AG08395 (cell line): ENCODE results near the gene PRKAG2.

ENCODE experiments used
- DNase-seq: peaks from one replicate; pipeline ENCODE4 v3.0.0; 2012; ENCODE audit warnings: mixed read lengths, low spot score

PRKAG2 gene

GRCh38 chr7:151726652-151727578 lies 150.0 kb downstream of the PRKAG2 start:
- no peak for DNase-seq

GRCh38 chr7:151725844-151726651 lies 150.9 kb downstream of the PRKAG2 start:
- no peak for DNase-seq

GRCh38 chr7:151724920-151725584 lies 151.9 kb downstream of the PRKAG2 start:
- no peak for DNase-seq

GRCh38 chr7:151724250-151724915 lies 152.5 kb downstream of the PRKAG2 start:
- no peak for DNase-seq

GRCh38 chr7:151723321-151723720 lies 153.6 kb downstream of the PRKAG2 start:
- DNase-seq = no peak

GRCh38 chr7:151722533-151722932 lies 154.4 kb downstream of the PRKAG2 start:
- no peak for DNase-seq

GRCh38 chr7:151721694-151722093 lies 155.2 kb downstream of the PRKAG2 start:
- no peak for DNase-seq

GRCh38 chr7:151721236-151721635 lies 155.7 kb downstream of the PRKAG2 start:
- no peak for DNase-seq

GRCh38 chr7:151720280-151720679 lies 156.6 kb downstream of the PRKAG2 start:
- DNase-seq = no peak

GRCh38 chr7:151719897-151720242 lies 157.0 kb downstream of the PRKAG2 start:
- DNase-seq = no peak

GRCh38 chr7:151719031-151719896 lies 157.7 kb downstream of the PRKAG2 start:
- no peak for DNase-seq

GRCh38 chr7:151717918-151718317 lies 159.0 kb downstream of the PRKAG2 start:
- DNase-seq = no peak

GRCh38 chr7:151717415-151717814 lies 159.5 kb downstream of the PRKAG2 start:
- no peak for DNase-seq

- DNase-seq = no peak
Measured at GRCh38 chr7:151716323-151716722, 160.6 kb downstream of the PRKAG2 start.

- no peak for DNase-seq
Measured at GRCh38 chr7:151715666-151716315, 161.1 kb downstream of the PRKAG2 start.

GRCh38 chr7:151714201-151714600 lies 162.7 kb downstream of the PRKAG2 start:
- DNase-seq = no peak

- DNase-seq = no peak
Measured at GRCh38 chr7:151712810-151713125, 164.1 kb downstream of the PRKAG2 start.

GRCh38 chr7:151711906-151712809 lies 164.8 kb downstream of the PRKAG2 start:
- no peak for DNase-seq

GRCh38 chr7:151711435-151711872 lies 165.5 kb downstream of the PRKAG2 start:
- DNase-seq = no peak
